Fibroblast of lung (primary cell): ENCODE data around the gene CDC34.

Experiments used
- EZH2 ChIP-seq: IDR thresholded peaks from 2 replicates; pipeline ENCODE4 v1.5.1; 2012; ENCODE audit warnings: low read length, control low read depth, mild to moderate bottlenecking; ENCODE audit errors: missing control alignments
- TF ChIP-seq, protein P1 (sequence below), 2 donors: IDR thresholded peaks in 1 of 2; conservative IDR thresholded peaks in 1 of 2; 1 replicate in 1 of 2; 2 replicates in 1 of 2; pipeline ENCODE4 v1.5.1; 2011 to 2012; ENCODE audit warnings: low read length in 2 of 2, control low read depth in 1 of 2, inconsistent platforms in 1 of 2, low read depth in 1 of 2, mild to moderate bottlenecking in 1 of 2

DNA sequence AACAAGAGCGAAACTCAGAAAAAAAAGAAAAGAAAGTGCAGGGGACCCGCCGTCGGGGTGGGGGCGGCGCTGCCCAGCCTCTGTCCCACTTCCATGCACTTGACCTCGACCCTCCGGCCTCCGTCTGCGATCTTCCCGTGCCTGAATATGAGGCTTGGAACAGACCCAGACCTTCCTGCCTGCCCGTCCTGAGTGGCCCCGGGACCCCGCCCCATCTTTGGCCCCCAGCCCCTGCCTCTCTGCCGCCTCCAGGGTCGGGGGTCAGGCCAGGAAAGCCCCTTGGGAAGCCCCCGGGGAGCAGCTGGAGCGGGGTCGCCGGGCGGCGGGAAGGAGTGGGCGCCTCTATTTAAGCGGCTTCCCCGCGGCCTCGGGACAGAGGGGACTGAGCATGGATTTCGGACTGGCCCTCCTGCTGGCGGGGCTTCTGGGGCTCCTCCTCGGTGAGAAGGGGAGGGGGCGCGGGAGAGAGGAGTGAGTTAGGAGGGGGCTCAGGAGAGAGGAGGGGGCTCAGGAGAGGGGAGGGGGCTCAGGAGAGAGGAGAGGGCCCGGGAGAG is 35.4 kb upstream of the CDC34 start, which contains the start of gene MADCAM1:
- TF ChIP-seq, protein P1, sequence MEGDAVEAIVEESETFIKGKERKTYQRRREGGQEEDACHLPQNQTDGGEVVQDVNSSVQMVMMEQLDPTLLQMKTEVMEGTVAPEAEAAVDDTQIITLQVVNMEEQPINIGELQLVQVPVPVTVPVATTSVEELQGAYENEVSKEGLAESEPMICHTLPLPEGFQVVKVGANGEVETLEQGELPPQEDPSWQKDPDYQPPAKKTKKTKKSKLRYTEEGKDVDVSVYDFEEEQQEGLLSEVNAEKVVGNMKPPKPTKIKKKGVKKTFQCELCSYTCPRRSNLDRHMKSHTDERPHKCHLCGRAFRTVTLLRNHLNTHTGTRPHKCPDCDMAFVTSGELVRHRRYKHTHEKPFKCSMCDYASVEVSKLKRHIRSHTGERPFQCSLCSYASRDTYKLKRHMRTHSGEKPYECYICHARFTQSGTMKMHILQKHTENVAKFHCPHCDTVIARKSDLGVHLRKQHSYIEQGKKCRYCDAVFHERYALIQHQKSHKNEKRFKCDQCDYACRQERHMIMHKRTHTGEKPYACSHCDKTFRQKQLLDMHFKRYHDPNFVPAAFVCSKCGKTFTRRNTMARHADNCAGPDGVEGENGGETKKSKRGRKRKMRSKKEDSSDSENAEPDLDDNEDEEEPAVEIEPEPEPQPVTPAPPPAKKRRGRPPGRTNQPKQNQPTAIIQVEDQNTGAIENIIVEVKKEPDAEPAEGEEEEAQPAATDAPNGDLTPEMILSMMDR (conservative IDR thresholded peaks at IDR 0.05 in 1 of 2, IDR thresholded peaks at IDR 0.05 in 1 of 2; ENCODE audit: low read depth in 1 of 2, low read length in 2 of 2) = no peak
- TF ChIP-seq EZH2 = no peak
